GM11168 (cell line): ENCODE data around the gene SPRTN.

Experiments
- in situ Hi-C: fragments of 300-500 bp; cut with MboI; formaldehyde crosslinking; loops from one replicate; pipeline ENCODE4 v1.12.0; 2022; ENCODE audit warnings: low sequenced_read_pairs; ENCODE audit not compliant: unreplicated experiment

Gene SPRTN

GRCh38 chr1:231372501-231372900 lies 34.4 kb downstream of the SPRTN start:
- in situ Hi-C loops = no loop called here

DNA sequence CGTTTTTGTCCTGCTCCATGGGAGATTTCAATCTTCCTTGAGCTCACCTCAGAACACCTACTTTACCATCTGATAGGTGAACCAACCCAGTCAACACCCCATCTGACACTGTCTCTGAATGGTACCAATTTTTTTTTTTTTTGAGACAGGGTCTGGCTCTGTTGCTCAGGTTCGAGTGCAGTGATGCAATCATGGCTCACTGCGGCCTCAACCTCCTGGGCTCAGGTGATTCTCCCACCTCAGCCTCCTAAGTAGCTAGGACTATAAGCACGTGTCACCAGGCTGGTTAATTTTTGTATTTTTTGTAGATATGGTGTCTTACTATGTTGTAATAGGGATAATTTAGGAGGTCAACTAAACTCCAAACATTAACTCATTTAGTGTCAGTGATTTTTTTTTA lies 36.3 kb downstream of the SPRTN start:
- in situ Hi-C loops = no loop called here

GRCh38 chr1:231376101-231376500 lies 38.0 kb downstream of the SPRTN start:
- in situ Hi-C loops = no loop called here

GRCh38 chr1:231376875-231377549 lies 38.9 kb downstream of the SPRTN start:
- in situ Hi-C loops = no loop called here

DNA sequence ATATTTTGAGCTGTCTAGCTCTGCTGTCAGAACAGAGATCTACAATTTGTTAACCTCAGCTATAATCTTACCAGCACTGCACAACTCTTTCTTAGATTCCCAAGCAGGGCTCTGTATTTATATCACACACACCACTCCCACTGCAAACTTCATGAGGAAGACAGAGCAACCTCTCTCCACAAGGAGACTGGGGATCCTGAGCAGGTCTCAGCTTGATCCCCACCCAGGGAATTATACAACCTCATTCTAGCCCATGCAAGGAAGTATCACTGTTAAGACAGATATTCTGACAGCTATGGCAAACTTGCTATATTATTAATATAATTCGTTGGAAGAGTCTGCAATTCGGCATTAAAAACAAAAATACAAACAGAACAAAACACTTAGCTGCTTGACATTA lies 43.6 kb downstream of the SPRTN start:
- in situ Hi-C loops = no loop called here

GRCh38 chr1:231382426-231382825 lies 44.3 kb downstream of the SPRTN start:
- in situ Hi-C loops = no loop called here

- in situ Hi-C loops = no loop called here
Observed at GRCh38 chr1:231383159-231383860, 45.2 kb downstream of the SPRTN start.

GRCh38 chr1:231384696-231385415 lies 46.8 kb downstream of the SPRTN start:
- in situ Hi-C loops = no loop called here

DNA sequence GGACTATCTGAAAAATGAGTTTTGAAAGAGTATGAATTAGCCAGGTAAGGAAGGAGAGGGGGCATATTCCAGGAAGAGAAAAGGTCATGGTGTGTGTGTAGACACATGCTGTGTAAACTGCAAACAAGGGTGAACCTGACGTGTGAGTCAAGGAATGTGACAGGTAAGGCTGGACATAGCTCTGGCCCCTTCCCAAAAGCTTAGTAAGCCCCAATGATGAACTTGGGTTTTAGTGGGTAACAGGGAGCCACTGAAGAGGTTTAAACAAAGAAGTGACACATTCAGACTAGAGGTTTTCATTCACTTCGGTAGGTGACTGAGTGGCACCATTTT lies 47.3 kb downstream of the SPRTN start:
- in situ Hi-C loops = no loop called here

GRCh38 chr1:231386466-231386865 lies 48.4 kb downstream of the SPRTN start:
- in situ Hi-C loops = no loop called here

DNA sequence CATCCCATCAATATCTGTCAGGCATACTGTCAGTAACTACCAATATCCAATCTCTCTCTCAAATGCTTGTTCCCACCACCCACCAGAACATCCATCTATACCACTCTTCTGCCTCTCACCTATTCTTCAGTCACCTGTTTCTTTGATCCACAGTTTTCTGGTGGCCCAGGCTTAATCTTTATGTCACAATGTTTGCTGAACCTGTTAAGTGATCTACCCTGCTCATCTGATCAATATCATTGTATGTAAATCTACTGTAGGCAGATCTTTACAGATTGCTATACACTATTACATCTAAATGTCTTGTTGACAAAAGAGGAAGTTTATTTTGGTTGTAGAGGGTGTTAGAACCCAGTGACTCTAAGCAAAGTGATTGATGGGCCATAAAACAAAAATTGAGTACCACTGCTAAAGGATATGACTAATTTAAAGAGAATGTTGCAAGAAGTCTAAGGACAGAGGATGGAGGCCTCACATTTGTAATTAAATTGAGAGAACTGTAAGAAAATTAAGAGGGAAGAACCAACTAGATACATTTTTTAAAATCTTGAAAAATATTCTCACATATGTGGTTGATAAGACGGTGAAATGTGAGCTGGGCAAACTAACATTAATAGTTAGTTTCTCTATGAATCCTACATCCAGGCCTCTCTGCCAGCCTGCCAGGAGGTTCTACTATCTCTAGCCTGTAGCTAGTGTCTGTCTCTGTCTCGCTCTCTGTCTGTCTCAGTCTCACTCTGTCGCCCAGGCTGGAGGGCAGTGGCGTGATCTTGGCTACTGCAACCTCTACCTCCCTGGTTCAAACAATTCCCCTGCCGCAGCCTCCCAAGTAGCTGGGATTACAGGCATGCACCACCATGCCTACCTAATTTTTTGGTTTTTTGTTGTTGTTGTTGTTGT lies 49.9 kb downstream of the SPRTN start:
- in situ Hi-C loops = no loop called here

DNA sequence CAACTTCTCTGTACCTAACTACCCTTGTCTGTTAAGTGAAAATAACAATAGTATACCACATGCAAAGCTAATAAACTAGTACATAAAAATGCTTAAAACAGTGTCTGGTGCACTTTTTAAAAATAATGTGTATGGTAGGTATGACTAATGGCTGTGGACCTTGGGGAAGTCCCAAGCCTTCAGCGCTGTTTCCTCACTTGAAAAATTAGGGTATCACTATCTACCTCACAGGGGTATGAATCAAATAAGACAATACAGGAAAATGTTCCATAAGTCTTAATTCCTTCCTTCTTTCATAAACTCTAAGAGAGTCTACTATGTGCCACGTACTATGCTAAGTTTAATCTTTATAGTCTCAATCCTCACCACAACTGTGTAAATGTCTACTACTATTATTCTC lies 52.0 kb downstream of the SPRTN start:
- in situ Hi-C loops = no loop called here

- in situ Hi-C loops = no loop called here
Observed at GRCh38 chr1:231392389-231393131, 54.5 kb downstream of the SPRTN start.

- in situ Hi-C loops = no loop called here
Observed at GRCh38 chr1:231393668-231394067, 55.6 kb downstream of the SPRTN start.

DNA sequence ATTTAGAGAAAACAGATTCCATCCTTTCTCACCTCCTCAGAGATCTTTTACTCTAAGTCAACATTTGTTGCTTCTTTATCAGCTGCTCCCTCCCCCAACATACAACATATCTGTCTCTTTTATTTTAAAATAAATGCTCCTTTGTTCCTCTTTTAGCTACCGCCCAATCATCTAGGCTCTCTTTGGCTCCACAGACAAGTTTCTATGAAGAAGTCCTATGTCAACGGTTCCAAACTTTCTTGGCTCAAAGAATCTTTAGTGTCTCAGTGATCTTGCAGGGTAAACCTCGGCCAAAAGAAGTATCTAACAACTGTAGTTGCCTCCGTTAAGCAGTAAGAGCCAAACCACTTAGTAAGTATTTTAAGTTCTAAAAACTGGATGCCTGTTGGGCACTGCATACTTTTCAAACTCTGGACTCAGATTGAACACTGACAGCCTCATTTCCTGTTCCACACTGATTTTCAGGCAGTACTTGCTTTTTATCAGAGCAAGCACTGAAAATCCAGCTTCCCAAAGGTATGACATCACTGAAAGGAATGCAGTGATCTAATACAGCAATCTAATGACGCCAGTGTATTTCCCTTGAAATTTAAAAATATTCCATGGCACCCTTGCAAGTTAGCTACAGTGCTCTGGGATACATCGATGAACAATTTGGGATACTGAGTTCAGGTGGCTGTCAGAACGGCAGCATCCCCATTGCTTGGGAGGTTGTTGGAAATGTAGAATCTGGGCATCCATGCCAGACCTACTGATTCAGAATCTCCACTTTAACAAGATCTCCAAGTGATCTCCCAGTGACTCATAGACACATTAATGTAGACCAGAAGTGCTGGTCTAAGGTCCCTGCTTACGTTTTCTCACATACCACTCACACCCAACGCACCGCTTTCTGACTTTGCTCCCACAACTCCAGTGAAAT lies 57.2 kb downstream of the SPRTN start:
- in situ Hi-C loops = no loop called here

- in situ Hi-C loops = no loop called here
Observed at GRCh38 chr1:231395998-231396390, 57.9 kb downstream of the SPRTN start.

GRCh38 chr1:231396643-231397042 lies 58.5 kb downstream of the SPRTN start:
- in situ Hi-C loops = no loop called here

DNA sequence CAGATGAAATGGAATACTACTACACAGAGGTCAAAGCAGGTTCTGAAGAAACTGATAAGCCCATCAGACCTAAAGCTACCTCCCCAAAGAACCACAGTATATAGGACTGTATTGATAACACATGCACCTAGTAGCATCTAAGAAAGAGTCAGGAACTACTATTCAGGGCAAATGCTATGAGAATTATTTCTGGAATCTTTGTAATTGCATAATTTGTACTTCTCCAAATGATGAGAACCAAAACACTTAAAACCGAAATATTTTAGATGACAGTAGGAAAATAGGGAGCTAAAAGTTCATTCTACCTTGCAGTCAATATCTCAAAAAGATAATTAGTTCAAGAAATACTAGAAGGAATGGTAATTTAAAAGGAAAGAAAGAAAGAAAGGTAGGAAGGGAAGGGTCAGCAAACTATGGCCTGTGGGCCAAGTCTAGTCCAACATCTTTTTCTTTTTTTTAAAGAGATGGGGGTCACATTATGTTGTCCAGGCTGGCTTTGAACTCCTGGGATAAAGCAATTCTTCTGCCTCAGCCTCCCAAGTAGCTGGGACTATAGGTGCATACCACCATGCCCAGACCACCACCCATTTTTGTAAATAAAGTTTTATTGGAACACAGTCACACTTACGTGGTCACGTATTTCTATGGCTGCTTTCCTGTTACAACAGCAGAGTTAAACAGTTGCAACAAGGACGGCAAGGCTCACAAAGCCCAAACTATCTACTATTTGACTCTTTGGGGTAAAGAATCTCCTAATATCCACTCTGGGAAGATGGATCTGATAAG lies 60.0 kb downstream of the SPRTN start:
- in situ Hi-C loops = no loop called here
